T-cell (primary cell): ENCODE measurements around the gene IMMP2L. TPM values are rescaled to one million over a fixed set of nuclear protein-coding genes. Genes with fewer than 3 reads are reported as not detected.

Source experiments
- ATAC-seq, 4 experiments: fragments of 200-7000 bp in 3 of 4; fragments of 150-1000 bp in 1 of 4; cut with Tn5 transposase; replicated peaks in 1 of 4; 1 replicate in 3 of 4; 2 replicates in 1 of 4; pipeline ENCODE4 v1.10.0; 2021; ENCODE audit warnings: moderate library complexity in 3 of 4, mild to moderate bottlenecking in 2 of 4, moderate number of reproducible peaks in 1 of 4
- CTCF ChIA-PET, 2 donors: fragments of 300-600 bp; sonication (Branson Sonifier 250); formaldehyde crosslinking; loops; one replicate each; lab custom pipeline; 2022; ENCODE audit warnings: antibody characterized with exemption in 2 of 2; lab: Charles Lee
- POLR2A ChIA-PET, 2 donors: fragments of 300-600 bp; sonication (Branson Sonifier 250); formaldehyde crosslinking; loops; one replicate each; lab custom pipeline; 2022; ENCODE audit warnings: antibody characterized with exemption in 2 of 2; lab: Charles Lee
- DNase-seq, 35 experiments: peaks; one replicate each; pipeline versions ENCODE4 v3.0.0 to v3.0.0-alpha.2; 2013 to 2023
- H3K27ac ChIP-seq: one replicate; pipeline ENCODE4 v1.5.1; 2013; ENCODE audit warnings: low read length
- H3K27me3 ChIP-seq, 2 experiments: replicated peaks in 1 of 2; 1 replicate in 1 of 2; 2 replicates in 1 of 2; pipeline versions ENCODE4 v1.6.1 to v1.7.0; 2013; ENCODE audit warnings: low read length in 1 of 2, mixed read lengths in 1 of 2; ENCODE audit not compliant: control insufficient read depth in 2 of 2, insufficient read depth in 2 of 2; ENCODE audit errors: extremely low read depth in 1 of 2
- H3K36me3 ChIP-seq, 2 donors: 1 replicate in 1 of 2; 2 replicates in 1 of 2; pipeline versions ENCODE4 v1.6.1 to v1.7.0; 2013; ENCODE audit warnings: low read length in 1 of 2; ENCODE audit not compliant: control insufficient read depth in 2 of 2, insufficient read depth in 1 of 2; ENCODE audit errors: extremely low read depth in 1 of 2
- H3K4me1 ChIP-seq, 2 experiments: 1 replicate in 1 of 2; 2 replicates in 1 of 2; pipeline versions ENCODE4 v1.6.1 to v1.7.0; 2013; ENCODE audit warnings: low read length in 2 of 2, mixed read lengths in 1 of 2; ENCODE audit not compliant: insufficient read depth in 2 of 2, control insufficient read depth in 1 of 2; ENCODE audit errors: extremely low read depth in 1 of 2
- H3K4me3 ChIP-seq, 2 donors: 1 replicate in 1 of 2; 2 replicates in 1 of 2; pipeline versions ENCODE4 v1.5.1 to v1.7.0; 2013; ENCODE audit warnings: mild to moderate bottlenecking in 2 of 2, low read length in 1 of 2, moderate library complexity in 1 of 2; ENCODE audit not compliant: control insufficient read depth in 1 of 2; ENCODE audit errors: extremely low read depth in 1 of 2
- H3K9me3 ChIP-seq: 2 replicates; pipeline ENCODE4 v1.7.0; 2013
- H3K27ac Mint-ChIP-seq, 2 donors: one replicate each; pipeline ENCODE4 v1.8.0; 2020 to 2021; ENCODE audit warnings: mild to moderate bottlenecking in 2 of 2, mixed read lengths in 2 of 2
- H3K27me3 Mint-ChIP-seq, 2 donors: one replicate each; pipeline ENCODE4 v1.8.0; 2021 to 2022; ENCODE audit warnings: mixed read lengths in 2 of 2
- H3K36me3 Mint-ChIP-seq: one replicate; pipeline ENCODE4 v1.8.0; 2021; ENCODE audit warnings: mixed read lengths
- H3K4me1 Mint-ChIP-seq, 3 donors: one replicate each; pipeline ENCODE4 v1.8.0; 2020 to 2022; ENCODE audit warnings: mixed read lengths in 3 of 3, mild to moderate bottlenecking in 1 of 3
- H3K4me3 Mint-ChIP-seq, 3 donors: one replicate each; pipeline ENCODE4 v1.8.0; 2020 to 2022; ENCODE audit warnings: mild to moderate bottlenecking in 3 of 3, mixed read lengths in 3 of 3, moderate library complexity in 3 of 3
- H3K9me3 Mint-ChIP-seq, 3 donors: one replicate each; pipeline ENCODE4 v1.8.0; 2020 to 2022; ENCODE audit warnings: mixed read lengths in 3 of 3
- WGBS: methylation state at CpG from one replicate; pipeline ENCODE4 v1.1.5; 2013; ENCODE audit warnings: missing lambda C conversion rate; ENCODE audit not compliant: insufficient coverage; 5-methylcytosine and 5-hydroxymethylcytosine counted together
- total RNA-seq, 35 experiments: library from RNA in 6 of 35; stranded (reverse) in 6 of 35; fragments of 120-200 nt in 1 of 35; gene quantifications; one replicate each; pipeline versions ENCODE4 v1.2.1 to v1.2.4 and lab custom pipeline; 2013 to 2026

Gene IMMP2L
- total RNA-seq, 5 donors from 2014 or later (not counting 1 experiment from before 2014, with no cell fraction given), result 14.1 to 27.3 (median 21.7) TPM

- H3K4me1 Mint-ChIP-seq, result peaks cover 18 to 28% (median 28%) of the 10 kb centered on the region in 3 donors
- H3K27ac Mint-ChIP-seq, result no peak overlapping the region
Measured at GRCh38 chr7:110973196-110973990, 588.9 kb downstream of the IMMP2L start.

GRCh38 chr7:110964775-110965174, 597.5 kb downstream of the IMMP2L start:
- peaks cover 0 to 6% (median 0%) of the 10 kb centered on the region in 3 donors for H3K4me1 Mint-ChIP-seq
- no peaks in the 10 kb centered on the region for H3K36me3 Mint-ChIP-seq
- WGBS, result 71% methylated on average over 1 of the region's 6 CpGs
- no peak overlapping the region for H3K27ac Mint-ChIP-seq
- ChIA-PET CTCF (no interaction called here), POLR2A (no interaction called here)
- Histone ChIP-seq H3K4me3 (no peak overlapping the region), H3K27me3 (no peaks in the 10 kb centered on the region), H3K9me3 (no peaks in the 10 kb centered on the region), H3K4me1 (no peaks in the 10 kb centered on the region), H3K36me3 (no peaks in the 10 kb centered on the region), H3K27ac (no peak overlapping the region)
- no peak overlapping the region for H3K4me3 Mint-ChIP-seq
- H3K27me3 Mint-ChIP-seq, result no peaks in the 10 kb centered on the region
- no peak for DNase-seq
- ATAC-seq, result no peak
- H3K9me3 Mint-ChIP-seq, result no peaks in the 10 kb centered on the region

More at GRCh38 chr7:110973196-110973990, 588.9 kb downstream of the IMMP2L start:
- Mint-ChIP-seq H3K36me3 (no peaks in the 10 kb centered on the region), H3K9me3 (no peaks in the 10 kb centered on the region), H3K27me3 (no peaks in the 10 kb centered on the region), H3K4me3 (no peak overlapping the region)
- CTCF ChIA-PET, result no interaction called here
- Histone ChIP-seq H3K27ac (no peak overlapping the region), H3K4me1 (peaks cover 0 to 19% of the 10 kb centered on the region in 2 experiments), H3K4me3 (no peak overlapping the region), H3K36me3 (no peaks in the 10 kb centered on the region), H3K9me3 (no peaks in the 10 kb centered on the region), H3K27me3 (no peaks in the 10 kb centered on the region)
- WGBS, result no CpG with 5 or more reads among the region's 6 CpGs
- POLR2A ChIA-PET, result no interaction called here
- ATAC-seq (no peak), DNase-seq (no peak)

GRCh38 chr7:110962826-110963225, 599.5 kb downstream of the IMMP2L start:
- Mint-ChIP-seq H3K27me3 (no peaks in the 10 kb centered on the region), H3K9me3 (peaks cover 0 to 5% (median 0%) of the 10 kb centered on the region in 3 donors), H3K27ac (no peak overlapping the region), H3K36me3 (no peaks in the 10 kb centered on the region), H3K4me3 (no peak overlapping the region), H3K4me1 (peaks cover 0 to 15% (median 0%) of the 10 kb centered on the region in 3 donors)
- Histone ChIP-seq H3K27ac (no peak overlapping the region), H3K4me1 (no peaks in the 10 kb centered on the region), H3K36me3 (no peaks in the 10 kb centered on the region), H3K4me3 (no peak overlapping the region), H3K27me3 (no peaks in the 10 kb centered on the region), H3K9me3 (no peaks in the 10 kb centered on the region)
- DNase-seq (no peak), ATAC-seq (no peak)
- WGBS, result 90% methylated on average over 2 of the region's 3 CpGs
- ChIA-PET CTCF (no interaction called here), POLR2A (no interaction called here)

- ChIA-PET CTCF (no interaction called here), POLR2A (no interaction called here)
- no peak overlapping the region for H3K27ac ChIP-seq
- H3K27ac Mint-ChIP-seq, result no peak overlapping the region
- H3K36me3 Mint-ChIP-seq, result peaks cover 2% of the 10 kb centered on the region
- peaks cover 0 to 8% (median 0%) of the 10 kb centered on the region in 3 donors for H3K9me3 Mint-ChIP-seq
- no peaks in the 10 kb centered on the region for H3K27me3 ChIP-seq
- H3K27me3 Mint-ChIP-seq, result no peaks in the 10 kb centered on the region
- ATAC-seq (no peak), DNase-seq (no peak)
- H3K4me3 Mint-ChIP-seq, result no peak overlapping the region
- H3K9me3 ChIP-seq, result no peaks in the 10 kb centered on the region
- H3K4me1 ChIP-seq, result no peaks in the 10 kb centered on the region
- H3K36me3 ChIP-seq, result no peaks in the 10 kb centered on the region
- H3K4me3 ChIP-seq, result no peak overlapping the region
- peaks cover 0 to 15% (median 0%) of the 10 kb centered on the region in 3 donors for H3K4me1 Mint-ChIP-seq
- WGBS, result no CpG with 5 or more reads among the region's 2 CpGs
Measured at GRCh38 chr7:110962374-110962773, 599.9 kb downstream of the IMMP2L start.

GRCh38 chr7:110960811-110961210, 601.5 kb downstream of the IMMP2L start:
- H3K27ac Mint-ChIP-seq, result no peak overlapping the region
- Histone ChIP-seq H3K36me3 (no peaks in the 10 kb centered on the region), H3K27ac (no peak overlapping the region), H3K4me1 (no peaks in the 10 kb centered on the region), H3K27me3 (no peaks in the 10 kb centered on the region), H3K4me3 (no peak overlapping the region), H3K9me3 (no peaks in the 10 kb centered on the region)
- H3K27me3 Mint-ChIP-seq, result no peaks in the 10 kb centered on the region
- H3K4me1 Mint-ChIP-seq, result peaks cover 0 to 15% (median 0%) of the 10 kb centered on the region in 3 donors
- H3K4me3 Mint-ChIP-seq, result no peak overlapping the region
- peaks cover 3% of the 10 kb centered on the region for H3K36me3 Mint-ChIP-seq
- ChIA-PET CTCF (interaction anchor here in 1 of 2 donors (0.6 kb wide), 1 partner anchor 8 kb away, joined by 3 read pairs; no protein-coding TSS in a partner anchor), POLR2A (no interaction called here)
- ATAC-seq, result no peak
- peaks cover 0 to 8% (median 0%) of the 10 kb centered on the region in 3 donors for H3K9me3 Mint-ChIP-seq
- DNase-seq, result no peak

GRCh38 chr7:110948280-110948679, 614.0 kb downstream of the IMMP2L start:
- ATAC-seq (no peak), DNase-seq (no peak)
- Mint-ChIP-seq H3K4me1 (peaks cover 3 to 19% (median 3%) of the 10 kb centered on the region in 3 donors), H3K27ac (no peak overlapping the region), H3K36me3 (no peaks in the 10 kb centered on the region), H3K4me3 (no peak overlapping the region), H3K9me3 (no peaks in the 10 kb centered on the region), H3K27me3 (no peaks in the 10 kb centered on the region)
- Histone ChIP-seq H3K36me3 (no peaks in the 10 kb centered on the region), H3K4me1 (no peaks in the 10 kb centered on the region), H3K4me3 (no peak overlapping the region), H3K27ac (no peak overlapping the region), H3K27me3 (no peaks in the 10 kb centered on the region), H3K9me3 (no peaks in the 10 kb centered on the region)
- ChIA-PET CTCF (no interaction called here), POLR2A (no interaction called here)
